ENCODE results near the gene UBE4B.

The UBE4B gene

GRCh38 chr1:10140981-10141380, 108.2 kb downstream of the UBE4B start:
- no peak for TF ChIP-seq CTCF (IDR thresholded peaks at IDR 0.05; ENCODE audit: low read depth, low read length, missing control alignments)
- no peak for DNase-seq
- no peak overlapping the region for H3K4me3 ChIP-seq (ENCODE audit: low read depth, low read length)
- peaks cover 13% of the 10 kb centered on the region for H3K36me3 ChIP-seq (replicated peaks)
- no peaks in the 10 kb centered on the region for H3K27me3 ChIP-seq (replicated peaks)
- in situ Hi-C loops (cut with HindIII; ENCODE audit: low pct_ligation_motif_present, low sequenced_read_pairs), result no loop called here
- H3K27ac ChIP-seq, result no peak overlapping the region

GRCh38 chr1:10143961-10144485, 111.3 kb downstream of the UBE4B start:
- in situ Hi-C loops (cut with HindIII; ENCODE audit: low pct_ligation_motif_present, low sequenced_read_pairs), result no loop called here
- Histone ChIP-seq H3K27ac (no peak overlapping the region), H3K36me3 (replicated peaks) (peaks cover 5% of the 10 kb centered on the region), H3K27me3 (replicated peaks) (no peaks in the 10 kb centered on the region), H3K4me3 (ENCODE audit: low read depth, low read length) (no peak overlapping the region)
- no peak for TF ChIP-seq CTCF (IDR thresholded peaks at IDR 0.05; ENCODE audit: low read depth, low read length, missing control alignments)
- no peak for DNase-seq

GRCh38 chr1:10146391-10146790, 113.6 kb downstream of the UBE4B start:
- Histone ChIP-seq H3K4me3 (ENCODE audit: low read depth, low read length) (no peak overlapping the region), H3K27ac (no peak overlapping the region), H3K27me3 (replicated peaks) (no peaks in the 10 kb centered on the region), H3K36me3 (replicated peaks) (peaks cover 6% of the 10 kb centered on the region)
- TF ChIP-seq CTCF (IDR thresholded peaks at IDR 0.05; ENCODE audit: low read depth, low read length, missing control alignments), result no peak
- DNase-seq, result no peak
- in situ Hi-C loops (cut with HindIII; ENCODE audit: low pct_ligation_motif_present, low sequenced_read_pairs), result no loop called here

GRCh38 chr1:10149231-10149630, 116.5 kb downstream of the UBE4B start:
- Histone ChIP-seq H3K4me3 (ENCODE audit: low read depth, low read length) (no peak overlapping the region), H3K27me3 (replicated peaks) (no peaks in the 10 kb centered on the region), H3K27ac (no peak overlapping the region), H3K36me3 (replicated peaks) (peaks cover 6% of the 10 kb centered on the region)
- no peak for DNase-seq
- no peak for TF ChIP-seq CTCF (IDR thresholded peaks at IDR 0.05; ENCODE audit: low read depth, low read length, missing control alignments)
- in situ Hi-C loops (cut with HindIII; ENCODE audit: low pct_ligation_motif_present, low sequenced_read_pairs), result no loop called here

- peak; percentile 46 for DNase-seq
- no peaks in the 10 kb centered on the region for H3K27me3 ChIP-seq (replicated peaks)
- peak; percentile 89 for TF ChIP-seq CTCF (IDR thresholded peaks at IDR 0.05; ENCODE audit: low read depth, low read length, missing control alignments)
- no peak overlapping the region for H3K27ac ChIP-seq
- in situ Hi-C loops (cut with HindIII; ENCODE audit: low pct_ligation_motif_present, low sequenced_read_pairs), result no loop called here
- peaks cover 14% of the 10 kb centered on the region for H3K36me3 ChIP-seq (replicated peaks)
- no peak overlapping the region for H3K4me3 ChIP-seq (ENCODE audit: low read depth, low read length)
These were observed 120.0 kb downstream of the UBE4B start for GRCh38 chr1:10152709-10153284.
